Body of pancreas (tissue), 4 donors: ENCODE results near the gene ERCC2.

ENCODE experiments used
- POLR2A ChIP-seq, 3 donors: fragments of 450-650 bp; IDR thresholded peaks; one replicate each; pipeline ENCODE4 v1.6.1; 2016; ENCODE audit warnings: antibody characterized with exemption in 3 of 3, mild to moderate bottlenecking in 2 of 3
- TF ChIP-seq, protein P1 (sequence below), 7 experiments: fragments of 450-650 bp in 4 of 7; fragments of 200-600 bp in 3 of 7; sonication (generic) in 3 of 7; IDR thresholded peaks; one replicate each; pipeline ENCODE4 v1.5.1; 2016 to 2019; ENCODE audit warnings: antibody characterized with exemption in 7 of 7

DNA sequence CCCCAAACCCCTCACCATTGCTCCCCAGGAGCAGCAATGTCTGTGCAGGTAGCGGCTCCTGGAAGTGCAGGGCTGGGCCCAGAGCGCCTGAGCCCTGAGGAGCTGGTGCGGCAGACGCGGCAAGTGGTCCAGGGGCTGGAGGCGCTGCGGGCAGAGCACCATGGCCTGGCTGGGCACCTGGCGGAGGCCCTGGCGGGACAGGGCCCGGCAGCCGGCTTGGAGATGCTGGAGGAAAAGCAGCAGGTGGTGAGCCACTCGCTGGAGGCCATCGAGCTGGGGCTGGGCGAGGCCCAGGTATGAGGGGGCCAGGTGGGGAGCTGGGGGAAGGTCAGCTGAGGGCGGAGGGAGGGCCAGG, 24.9 kb downstream of the ERCC2 start:
- TF ChIP-seq, protein P1, sequence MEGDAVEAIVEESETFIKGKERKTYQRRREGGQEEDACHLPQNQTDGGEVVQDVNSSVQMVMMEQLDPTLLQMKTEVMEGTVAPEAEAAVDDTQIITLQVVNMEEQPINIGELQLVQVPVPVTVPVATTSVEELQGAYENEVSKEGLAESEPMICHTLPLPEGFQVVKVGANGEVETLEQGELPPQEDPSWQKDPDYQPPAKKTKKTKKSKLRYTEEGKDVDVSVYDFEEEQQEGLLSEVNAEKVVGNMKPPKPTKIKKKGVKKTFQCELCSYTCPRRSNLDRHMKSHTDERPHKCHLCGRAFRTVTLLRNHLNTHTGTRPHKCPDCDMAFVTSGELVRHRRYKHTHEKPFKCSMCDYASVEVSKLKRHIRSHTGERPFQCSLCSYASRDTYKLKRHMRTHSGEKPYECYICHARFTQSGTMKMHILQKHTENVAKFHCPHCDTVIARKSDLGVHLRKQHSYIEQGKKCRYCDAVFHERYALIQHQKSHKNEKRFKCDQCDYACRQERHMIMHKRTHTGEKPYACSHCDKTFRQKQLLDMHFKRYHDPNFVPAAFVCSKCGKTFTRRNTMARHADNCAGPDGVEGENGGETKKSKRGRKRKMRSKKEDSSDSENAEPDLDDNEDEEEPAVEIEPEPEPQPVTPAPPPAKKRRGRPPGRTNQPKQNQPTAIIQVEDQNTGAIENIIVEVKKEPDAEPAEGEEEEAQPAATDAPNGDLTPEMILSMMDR (IDR thresholded peaks at IDR 0.05): no peak
- no peak for TF ChIP-seq POLR2A (IDR thresholded peaks at IDR 0.05)
